ENCODE data around the gene ATP5F1C. TPM values are rescaled to one million over a fixed set of nuclear protein-coding genes. Genes with fewer than 3 reads are reported as not detected.

The ATP5F1C gene
- total and polyA plus RNA-seq, 4 donors, result 133 to 262 (median 205) TPM

- peaks cover 0 to under 1% (median under 1%) of the 10 kb centered on the region in 4 donors for H3K36me3 ChIP-seq (ENCODE audit: control insufficient read depth in 4 of 4, insufficient read depth in 3 of 4, low read depth in 1 of 4, low read length in 3 of 4)
- no peak for TF ChIP-seq GABPA (IDR thresholded peaks at IDR 0.05 in 1 of 2, conservative IDR thresholded peaks at IDR 0.05 in 1 of 2)
- no peak for TF ChIP-seq ZBTB33 (IDR thresholded peaks at IDR 0.05)
- TF ChIP-seq RAD21 (IDR thresholded peaks at IDR 0.05), result peak; percentile 51 to 60
- TF ChIP-seq FOXA1 (IDR thresholded peaks at IDR 0.05), result no peak
- WGBS, result under 1% methylated on average over 17 of the region's 17 CpGs
- H3K9me3 ChIP-seq (ENCODE audit: control insufficient read depth in 4 of 4, low read length in 3 of 4), result no peaks in the 10 kb centered on the region
- H3K9ac ChIP-seq (ENCODE audit: low read depth in 1 of 2, low read length in 2 of 2), result peak overlapping the region; percentile 69 to 70
- H3K4me3 ChIP-seq (ENCODE audit: low read depth in 1 of 3, low read length in 3 of 3), result peak overlapping the region; percentile 83 to 98 (median 93)
- H3K4me1 ChIP-seq (ENCODE audit: control insufficient read depth in 4 of 4, insufficient read depth in 4 of 4, low read length in 3 of 4), result peaks cover 5 to 22% (median 14%) of the 10 kb centered on the region in 4 donors
- no peak overlapping the region for H3K27ac ChIP-seq (ENCODE audit: low read depth in 1 of 2, low read length in 2 of 2)
- no peaks in the 10 kb centered on the region for H3K27me3 ChIP-seq (ENCODE audit: control insufficient read depth in 4 of 4, insufficient read depth in 4 of 4, low read length in 3 of 4)
- no peak for DNase-seq (ENCODE audit: low spot score)
Observed at GRCh38 chr10:7819121-7819460, 31.1 kb downstream of the ATP5F1C start.

GRCh38 chr10:7824251-7824650 lies 36.3 kb downstream of the ATP5F1C start:
- peaks cover 2 to 15% (median 10%) of the 10 kb centered on the region in 4 donors for H3K4me1 ChIP-seq (ENCODE audit: control insufficient read depth in 4 of 4, insufficient read depth in 4 of 4, low read length in 3 of 4)
- H3K9ac ChIP-seq (ENCODE audit: low read depth in 1 of 2, low read length in 2 of 2), result no peak overlapping the region
- TF ChIP-seq MAX (IDR thresholded peaks at IDR 0.05) (no peak), FOXA1 (IDR thresholded peaks at IDR 0.05) (no peak), FOXA2 (IDR thresholded peaks at IDR 0.05) (no peak)
- H3K4me3 ChIP-seq (ENCODE audit: low read depth in 1 of 3, low read length in 3 of 3), result no peak overlapping the region
- H3K36me3 ChIP-seq (ENCODE audit: control insufficient read depth in 4 of 4, insufficient read depth in 3 of 4, low read depth in 1 of 4, low read length in 3 of 4), result peaks cover 2 to 20% (median 15%) of the 10 kb centered on the region in 4 donors
- H3K27ac ChIP-seq (ENCODE audit: low read depth in 1 of 2, low read length in 2 of 2), result no peak overlapping the region
- no peaks in the 10 kb centered on the region for H3K27me3 ChIP-seq (ENCODE audit: control insufficient read depth in 4 of 4, insufficient read depth in 4 of 4, low read length in 3 of 4)
- no peaks in the 10 kb centered on the region for H3K9me3 ChIP-seq (ENCODE audit: control insufficient read depth in 4 of 4, low read length in 3 of 4)
- WGBS, result 88% methylated on average over 3 of the region's 3 CpGs
- no peak for DNase-seq (ENCODE audit: low spot score)

- no peak overlapping the region for H3K4me3 ChIP-seq (ENCODE audit: low read depth in 1 of 3, low read length in 3 of 3)
- H3K9me3 ChIP-seq (ENCODE audit: control insufficient read depth in 4 of 4, low read length in 3 of 4), result no peaks in the 10 kb centered on the region
- TF ChIP-seq GABPA (IDR thresholded peaks at IDR 0.05 in 1 of 2, conservative IDR thresholded peaks at IDR 0.05 in 1 of 2) (no peak), FOXA2 (IDR thresholded peaks at IDR 0.05) (no peak), HNF4G (IDR thresholded peaks at IDR 0.05) (no peak), RXRA (IDR thresholded peaks at IDR 0.05) (no peak), CTCF (IDR thresholded peaks at IDR 0.05; ENCODE audit: low read depth, low read length, missing input control) (no peak), ATF3 (IDR thresholded peaks at IDR 0.05) (no peak), NR2F2 (IDR thresholded peaks at IDR 0.05) (no peak)
- H3K36me3 ChIP-seq (ENCODE audit: control insufficient read depth in 4 of 4, insufficient read depth in 3 of 4, low read depth in 1 of 4, low read length in 3 of 4), result peaks cover 2 to 20% (median 16%) of the 10 kb centered on the region in 4 donors
- no peak overlapping the region for H3K27ac ChIP-seq (ENCODE audit: low read depth in 1 of 2, low read length in 2 of 2)
- DNase-seq (ENCODE audit: low spot score), result no peak
- WGBS, result 94% methylated on average over 4 of the region's 4 CpGs
- H3K4me1 ChIP-seq (ENCODE audit: control insufficient read depth in 4 of 4, insufficient read depth in 4 of 4, low read length in 3 of 4), result no peaks in the 10 kb centered on the region
- no peaks in the 10 kb centered on the region for H3K27me3 ChIP-seq (ENCODE audit: control insufficient read depth in 4 of 4, insufficient read depth in 4 of 4, low read length in 3 of 4)
- no peak overlapping the region for H3K9ac ChIP-seq (ENCODE audit: low read depth in 1 of 2, low read length in 2 of 2)
Observed at GRCh38 chr10:7826971-7827370, 39.0 kb downstream of the ATP5F1C start.

Data from liver (tissue), 9 donors.